Epithelial cell of esophagus (primary cell): ENCODE results near the gene BTBD6.

ENCODE experiments used
- DNase-seq: peaks from one replicate; pipeline ENCODE4 v3.0.0; 2010; ENCODE audit warnings: low read depth
- H3K4me3 ChIP-seq: 2 replicates; pipeline ENCODE4 v1.5.1; 2011; ENCODE audit warnings: mild to moderate bottlenecking, low read length, control low read depth
- TF ChIP-seq, protein P1 (sequence below): IDR thresholded peaks from 2 replicates; pipeline ENCODE4 v1.5.1; 2011; ENCODE audit warnings: low read depth, mild to moderate bottlenecking, low read length, control low read depth, inconsistent platforms; ENCODE audit not compliant: insufficient read depth; ENCODE audit errors: missing control alignments

Gene BTBD6

GRCh38 chr14:105206873-105207272 lies 41.5 kb upstream of the BTBD6 start:
- no peak overlapping the region for H3K4me3 ChIP-seq
- DNase-seq = no peak
- TF ChIP-seq, protein P1, sequence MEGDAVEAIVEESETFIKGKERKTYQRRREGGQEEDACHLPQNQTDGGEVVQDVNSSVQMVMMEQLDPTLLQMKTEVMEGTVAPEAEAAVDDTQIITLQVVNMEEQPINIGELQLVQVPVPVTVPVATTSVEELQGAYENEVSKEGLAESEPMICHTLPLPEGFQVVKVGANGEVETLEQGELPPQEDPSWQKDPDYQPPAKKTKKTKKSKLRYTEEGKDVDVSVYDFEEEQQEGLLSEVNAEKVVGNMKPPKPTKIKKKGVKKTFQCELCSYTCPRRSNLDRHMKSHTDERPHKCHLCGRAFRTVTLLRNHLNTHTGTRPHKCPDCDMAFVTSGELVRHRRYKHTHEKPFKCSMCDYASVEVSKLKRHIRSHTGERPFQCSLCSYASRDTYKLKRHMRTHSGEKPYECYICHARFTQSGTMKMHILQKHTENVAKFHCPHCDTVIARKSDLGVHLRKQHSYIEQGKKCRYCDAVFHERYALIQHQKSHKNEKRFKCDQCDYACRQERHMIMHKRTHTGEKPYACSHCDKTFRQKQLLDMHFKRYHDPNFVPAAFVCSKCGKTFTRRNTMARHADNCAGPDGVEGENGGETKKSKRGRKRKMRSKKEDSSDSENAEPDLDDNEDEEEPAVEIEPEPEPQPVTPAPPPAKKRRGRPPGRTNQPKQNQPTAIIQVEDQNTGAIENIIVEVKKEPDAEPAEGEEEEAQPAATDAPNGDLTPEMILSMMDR = no peak

DNA sequence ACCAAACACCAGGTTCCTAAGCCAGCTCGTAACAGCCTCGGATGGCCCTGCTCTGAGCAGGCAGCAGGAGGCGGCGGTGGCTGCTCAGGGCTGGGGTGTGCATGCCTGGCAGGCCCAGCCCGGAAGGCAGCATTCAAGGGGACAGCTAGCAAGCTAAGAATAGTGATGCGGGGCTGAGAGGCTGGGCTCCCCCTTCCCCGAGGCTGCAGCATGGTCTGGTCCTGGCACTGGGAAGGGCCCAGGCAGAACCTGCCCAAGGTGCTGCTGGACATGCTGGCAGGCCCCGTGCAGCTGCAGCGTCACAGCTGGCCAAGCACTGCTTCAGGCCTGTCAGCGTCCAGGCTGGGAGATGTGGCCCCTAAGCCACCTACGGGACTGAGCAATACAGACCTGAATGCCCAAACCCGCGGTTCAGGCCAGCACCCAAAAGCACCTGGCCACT lies 40.9 kb upstream of the BTBD6 start:
- no peak for DNase-seq
- no peak overlapping the region for H3K4me3 ChIP-seq
- TF ChIP-seq, protein P1 = peak; percentile 6

DNA sequence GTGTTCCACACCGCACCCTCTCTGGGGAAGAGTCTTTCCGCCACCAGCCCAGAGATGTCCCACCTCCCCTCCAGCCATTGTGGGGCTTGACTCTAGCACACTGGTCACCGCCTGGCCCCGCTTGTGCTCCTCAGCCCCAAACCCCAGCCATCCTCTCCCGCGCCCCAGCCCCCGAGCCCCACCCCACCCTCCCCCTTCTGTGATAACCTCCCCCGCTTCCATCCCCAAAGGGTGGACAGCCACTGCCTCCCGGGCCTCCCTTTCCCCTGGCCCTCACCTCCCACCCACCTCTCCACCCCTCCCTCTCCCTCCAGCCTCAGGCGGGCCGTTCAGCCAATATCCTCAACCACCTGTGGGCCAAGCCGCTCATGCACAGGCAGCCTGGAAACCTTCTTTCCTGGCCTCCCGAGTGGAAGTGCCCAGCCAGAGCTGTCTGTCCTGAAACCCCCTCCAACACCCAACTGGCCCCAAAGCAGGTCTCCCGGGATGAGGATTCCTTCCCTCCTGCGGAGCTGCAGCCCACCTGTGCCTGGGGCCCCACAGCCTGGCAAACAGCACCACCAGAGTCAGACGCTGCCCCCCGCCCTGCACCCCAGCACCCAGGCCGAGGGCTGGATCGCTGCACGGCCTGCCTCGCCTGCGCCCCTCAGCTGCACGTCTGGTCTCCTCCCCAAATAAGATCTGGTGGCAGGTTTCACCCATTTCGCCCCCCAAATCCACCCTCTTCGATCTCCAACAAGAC lies 40.2 kb upstream of the BTBD6 start:
- H3K4me3 ChIP-seq = no peak overlapping the region
- TF ChIP-seq, protein P1 = no peak

GRCh38 chr14:105208738-105209075 lies 39.6 kb upstream of the BTBD6 start:
- TF ChIP-seq, protein P1 = no peak
- H3K4me3 ChIP-seq = no peak overlapping the region
- no peak for DNase-seq

More for the DNA sequence above, 40.2 kb upstream of the BTBD6 start:
- DNase-seq = no peak

DNA sequence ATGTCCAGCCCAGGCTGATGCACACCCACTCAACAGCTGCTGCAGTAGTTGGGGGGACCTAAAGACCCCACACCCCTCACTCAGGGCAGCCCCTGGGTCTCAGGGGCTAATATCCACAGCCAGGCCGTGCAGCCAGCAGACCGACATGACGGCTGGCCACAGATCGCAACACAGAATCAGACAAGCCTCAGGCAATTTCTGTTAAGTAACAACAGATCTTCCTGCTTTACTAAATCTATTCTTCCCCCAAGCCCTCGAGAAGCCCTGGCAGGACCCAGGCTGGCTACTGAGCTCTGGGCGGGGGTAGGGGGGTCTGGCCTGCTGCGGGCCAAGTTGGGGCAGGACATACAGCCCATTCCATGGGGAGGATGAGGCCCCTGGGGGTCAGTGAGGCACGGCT lies 39.2 kb upstream of the BTBD6 start:
- no peak for DNase-seq
- TF ChIP-seq, protein P1 = no peak
- H3K4me3 ChIP-seq = no peak overlapping the region

DNA sequence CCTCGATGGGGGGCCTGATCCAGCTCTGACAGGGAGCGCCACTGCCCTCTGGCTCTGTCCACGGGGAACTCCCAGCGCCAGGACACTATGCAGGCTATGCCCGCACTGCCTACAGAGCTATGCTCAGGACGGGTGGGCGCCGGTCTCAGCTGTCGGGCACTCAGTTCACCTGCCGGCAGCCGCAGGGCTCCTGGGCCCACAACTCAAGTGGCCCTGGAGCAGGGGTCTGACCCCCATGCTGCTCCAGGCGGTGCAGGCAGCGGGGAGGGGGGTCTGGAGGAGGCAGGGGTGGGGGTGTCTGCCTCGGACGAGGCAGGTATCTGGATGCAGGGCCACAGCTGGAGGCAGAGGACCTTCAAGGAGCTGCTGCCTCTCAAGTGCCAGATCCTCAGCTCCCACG lies 38.7 kb upstream of the BTBD6 start:
- DNase-seq = no peak

More for the DNA sequence above, 38.7 kb upstream of the BTBD6 start:
- no peak overlapping the region for H3K4me3 ChIP-seq
- TF ChIP-seq, protein P1 = no peak
